Gastrocnemius medialis (tissue), 4 donors: ENCODE results near the gene SPNS2. TPM values are rescaled to one million over a fixed set of nuclear protein-coding genes. Genes with fewer than 3 reads are reported as not detected.

ENCODE experiments used
- ATAC-seq, 2 donors: fragments of 150-250 bp; one replicate each; pipeline ENCODE4 v1.9.1; 2016
- DNase-seq, 2 donors: peaks; one replicate each; pipeline ENCODE4 v3.0.0-alpha.2; 2019
- H3K27ac ChIP-seq, 4 donors: fragments of 200-600 bp; sonication (generic); 1 replicate in 1 of 4; 2 replicates in 3 of 4; pipeline ENCODE4 v1.5.1; 2016 to 2018; ENCODE audit warnings: mild to moderate bottlenecking in 2 of 4, moderate library complexity in 1 of 4
- H3K27me3 ChIP-seq, 3 donors: fragments of 200-600 bp; sonication (generic) in 2 of 3; 1 replicate in 1 of 3; 2 replicates in 2 of 3; pipeline versions ENCODE4 v1.5.1 to v1.6.0; 2016 to 2019; ENCODE audit warnings: mild to moderate bottlenecking in 1 of 3, moderate library complexity in 1 of 3
- H3K36me3 ChIP-seq, 2 donors: fragments of 200-600 bp; sonication (generic) in 1 of 2; one replicate each; pipeline ENCODE4 v1.5.1; 2017 to 2018
- H3K4me1 ChIP-seq, 2 donors: fragments of 200-600 bp; sonication (generic) in 1 of 2; one replicate each; pipeline ENCODE4 v1.5.1; 2016 to 2017; ENCODE audit warnings: mild to moderate bottlenecking in 2 of 2
- H3K4me3 ChIP-seq, 4 donors: fragments of 200-600 bp; sonication (generic) in 3 of 4; 1 replicate in 1 of 4; 2 replicates in 3 of 4; pipeline ENCODE4 v1.5.1; 2016 to 2019; ENCODE audit warnings: mild to moderate bottlenecking in 2 of 4
- H3K9me3 ChIP-seq, 3 donors: fragments of 200-600 bp; sonication (generic) in 2 of 3; 1 replicate in 1 of 3; 2 replicates in 2 of 3; pipeline ENCODE4 v1.5.1; 2016 to 2019
- POLR2A ChIP-seq, 2 donors: fragments of 450-650 bp; IDR thresholded peaks; one replicate each; pipeline ENCODE4 v1.6.1; 2017; ENCODE audit warnings: antibody characterized with exemption in 2 of 2, mild to moderate bottlenecking in 2 of 2, moderate library complexity in 2 of 2
- in situ Hi-C, 4 donors: fragments of 200-750 bp; cut with MboI; loops; one replicate each; pipeline versions ENCODE4 v1.15.0 to v1.8.0; 2017; ENCODE audit warnings: low sequenced_read_pairs in 4 of 4
- intact Hi-C: fragments of 100-400 bp; cut with DNase I; formaldehyde crosslinking; loops from one replicate; pipeline ENCODE4 v1.15.1; 2023; ENCODE audit warnings: low total_unique reads
- total RNA-seq, 4 donors: library from RNA; depleted of rRNA; stranded (reverse); fragments of >200 nt; gene quantifications; one replicate each; pipeline versions ENCODE4 v1.1.0 to v1.2.3, GENCODE V29; 2016
- TF ChIP-seq, protein P1 (sequence below), 5 experiments: fragments of 450-650 bp in 3 of 5; fragments of 200-600 bp in 2 of 5; sonication (generic) in 2 of 5; IDR thresholded peaks in 4 of 5; conservative IDR thresholded peaks in 1 of 5; 1 replicate in 4 of 5; 2 replicates in 1 of 5; pipeline ENCODE4 v1.5.1; 2016 to 2019; ENCODE audit warnings: antibody characterized with exemption in 5 of 5, mild to moderate bottlenecking in 3 of 5, moderate library complexity in 3 of 5

Gene SPNS2
- total RNA-seq, 4 donors from 2014 or later, result 2.7 to 6.2 (median 4.2) TPM

- Histone ChIP-seq H3K27me3 (no peaks in the 10 kb centered on the region), H3K36me3 (peaks cover 0 to 21% of the 10 kb centered on the region in 2 donors), H3K4me1 (peaks cover 47 to 59% of the 10 kb centered on the region in 2 donors), H3K4me3 (peak overlapping the region in 1 of 4 donors; percentile 3), H3K9me3 (no peaks in the 10 kb centered on the region), H3K27ac (peak overlapping the region; percentile 12 to 76 (median 66))
- ATAC-seq, result peak in 1 of 2 donors; percentile 22
- in situ Hi-C loops (no loop called here), intact Hi-C loops (no loop called here)
- TF ChIP-seq, protein P1, sequence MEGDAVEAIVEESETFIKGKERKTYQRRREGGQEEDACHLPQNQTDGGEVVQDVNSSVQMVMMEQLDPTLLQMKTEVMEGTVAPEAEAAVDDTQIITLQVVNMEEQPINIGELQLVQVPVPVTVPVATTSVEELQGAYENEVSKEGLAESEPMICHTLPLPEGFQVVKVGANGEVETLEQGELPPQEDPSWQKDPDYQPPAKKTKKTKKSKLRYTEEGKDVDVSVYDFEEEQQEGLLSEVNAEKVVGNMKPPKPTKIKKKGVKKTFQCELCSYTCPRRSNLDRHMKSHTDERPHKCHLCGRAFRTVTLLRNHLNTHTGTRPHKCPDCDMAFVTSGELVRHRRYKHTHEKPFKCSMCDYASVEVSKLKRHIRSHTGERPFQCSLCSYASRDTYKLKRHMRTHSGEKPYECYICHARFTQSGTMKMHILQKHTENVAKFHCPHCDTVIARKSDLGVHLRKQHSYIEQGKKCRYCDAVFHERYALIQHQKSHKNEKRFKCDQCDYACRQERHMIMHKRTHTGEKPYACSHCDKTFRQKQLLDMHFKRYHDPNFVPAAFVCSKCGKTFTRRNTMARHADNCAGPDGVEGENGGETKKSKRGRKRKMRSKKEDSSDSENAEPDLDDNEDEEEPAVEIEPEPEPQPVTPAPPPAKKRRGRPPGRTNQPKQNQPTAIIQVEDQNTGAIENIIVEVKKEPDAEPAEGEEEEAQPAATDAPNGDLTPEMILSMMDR (IDR thresholded peaks at IDR 0.05 in 4 of 5, conservative IDR thresholded peaks at IDR 0.05 in 1 of 5), result no peak
- TF ChIP-seq POLR2A (IDR thresholded peaks at IDR 0.05), result no peak
- no peak for DNase-seq
Measured at GRCh38 chr17:4536742-4537411, 38.2 kb downstream of the SPNS2 start.

GRCh38 chr17:4537451-4538235, 39.0 kb downstream of the SPNS2 start:
- ATAC-seq (no peak), DNase-seq (no peak)
- in situ Hi-C loops, result no loop called here
- Histone ChIP-seq H3K9me3 (no peaks in the 10 kb centered on the region), H3K27me3 (no peaks in the 10 kb centered on the region), H3K36me3 (peaks cover 0 to 29% of the 10 kb centered on the region in 2 donors), H3K4me3 (no peak overlapping the region), H3K27ac (peak overlapping the region; percentile 12 to 76 (median 66)), H3K4me1 (peaks cover 50 to 65% of the 10 kb centered on the region in 2 donors)
- TF ChIP-seq POLR2A (IDR thresholded peaks at IDR 0.05), result no peak
- TF ChIP-seq, protein P1 (IDR thresholded peaks at IDR 0.05 in 4 of 5, conservative IDR thresholded peaks at IDR 0.05 in 1 of 5), result no peak
- intact Hi-C loops, result no loop called here

DNA sequence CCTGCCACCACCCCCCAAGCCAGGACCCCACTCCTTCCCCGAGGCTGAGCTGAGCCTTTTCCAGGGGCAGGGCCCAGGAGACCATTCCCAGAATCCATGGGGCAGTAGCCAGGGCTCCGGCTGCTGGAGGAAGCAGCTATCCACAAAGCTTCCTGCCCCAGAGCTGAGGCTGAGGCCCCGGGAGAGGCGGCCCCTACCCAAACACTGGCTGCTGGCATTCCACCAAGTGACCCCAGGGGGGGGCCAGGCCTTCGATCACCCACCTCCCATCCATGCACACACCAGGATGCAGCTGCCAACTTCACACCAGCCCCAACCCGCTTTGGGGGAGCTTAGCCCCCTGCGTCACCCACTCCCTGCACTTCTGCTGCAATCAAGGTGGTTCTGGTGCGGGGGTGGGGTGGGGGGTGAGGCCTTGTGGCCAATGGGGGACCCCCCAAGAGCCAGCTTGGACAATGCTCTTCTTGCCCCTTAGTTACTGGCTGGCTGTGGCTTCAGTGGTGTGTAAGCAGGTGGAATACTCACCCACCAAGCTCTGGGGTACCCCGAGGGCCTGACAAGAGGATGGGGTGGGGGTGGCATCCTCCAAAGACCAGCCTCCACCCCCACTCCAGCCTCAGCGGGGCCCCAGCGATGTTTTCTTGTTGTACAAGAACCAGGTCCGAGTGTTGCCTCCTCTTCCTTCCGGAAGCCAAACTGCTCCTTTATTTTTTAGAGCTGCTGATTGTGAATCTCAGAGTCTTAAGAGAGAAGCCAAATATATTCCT, 39.7 kb downstream of the SPNS2 start:
- peak overlapping the region in 3 of 4 donors; percentile 66 to 76 (median 67) for H3K27ac ChIP-seq
- ATAC-seq, result no peak
- TF ChIP-seq POLR2A (IDR thresholded peaks at IDR 0.05), result no peak
- TF ChIP-seq, protein P1 (IDR thresholded peaks at IDR 0.05 in 4 of 5, conservative IDR thresholded peaks at IDR 0.05 in 1 of 5), result no peak

DNA sequence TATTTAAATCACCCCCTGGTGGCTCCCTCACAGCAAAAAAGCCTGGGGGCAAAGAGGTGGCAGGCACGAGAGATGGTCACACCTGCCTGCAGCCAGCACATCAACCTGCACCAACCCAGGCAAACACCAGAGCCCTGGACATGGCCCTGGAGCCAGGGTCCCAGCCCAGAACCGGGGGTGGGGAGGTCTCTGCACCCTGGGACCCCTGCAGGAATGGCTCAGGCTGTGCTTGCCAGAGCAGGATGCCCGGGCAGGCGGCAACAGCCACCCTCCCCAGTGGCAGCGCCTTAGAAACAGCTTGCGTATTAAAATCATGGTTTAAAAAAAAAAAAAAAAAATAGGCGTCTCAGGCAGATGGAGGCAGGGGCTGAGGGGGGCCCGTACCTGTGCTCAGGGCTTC, 40.3 kb downstream of the SPNS2 start:
- peaks cover 50 to 58% of the 10 kb centered on the region in 2 donors for H3K4me1 ChIP-seq
- no peak overlapping the region for H3K4me3 ChIP-seq
- H3K27me3 ChIP-seq, result no peaks in the 10 kb centered on the region
- DNase-seq, result no peak
- TF ChIP-seq, protein P1 (IDR thresholded peaks at IDR 0.05 in 4 of 5, conservative IDR thresholded peaks at IDR 0.05 in 1 of 5), result no peak
- TF ChIP-seq POLR2A (IDR thresholded peaks at IDR 0.05), result no peak
- H3K9me3 ChIP-seq, result no peaks in the 10 kb centered on the region
- no peak for ATAC-seq
- intact Hi-C loops (no loop called here), in situ Hi-C loops (no loop called here)
- peaks cover 0 to 41% of the 10 kb centered on the region in 2 donors for H3K36me3 ChIP-seq
- peak overlapping the region in 2 of 4 donors; percentile 16 to 76 for H3K27ac ChIP-seq

More for the DNA sequence above, 39.7 kb downstream of the SPNS2 start:
- Histone ChIP-seq H3K4me3 (no peak overlapping the region), H3K27me3 (no peaks in the 10 kb centered on the region), H3K9me3 (no peaks in the 10 kb centered on the region), H3K36me3 (peaks cover 0 to 37% of the 10 kb centered on the region in 2 donors), H3K4me1 (peaks cover 50 to 64% of the 10 kb centered on the region in 2 donors)
- no peak for DNase-seq
- in situ Hi-C loops (no loop called here), intact Hi-C loops (no loop called here)
